Stimulated activated CD4-positive, alpha-beta T cell treated with anti-CD3 and anti-CD28 coated beads, Interleukin-15, amount 100 ng/mL, for 48 hours (primary cell): ENCODE measurements around the gene NXF3.
"Not testable (repeated sequence)": the region's sequence is repeated elsewhere in the genome, so short reads cannot be mapped to it uniquely, and the experiment has no call there.

ENCODE experiments used
- DNase-seq, 2 donors: peaks; one replicate each; pipeline ENCODE4 v3.0.0-alpha.2; 2020; ENCODE audit warnings: low read depth in 2 of 2

NXF3 gene, protein sequence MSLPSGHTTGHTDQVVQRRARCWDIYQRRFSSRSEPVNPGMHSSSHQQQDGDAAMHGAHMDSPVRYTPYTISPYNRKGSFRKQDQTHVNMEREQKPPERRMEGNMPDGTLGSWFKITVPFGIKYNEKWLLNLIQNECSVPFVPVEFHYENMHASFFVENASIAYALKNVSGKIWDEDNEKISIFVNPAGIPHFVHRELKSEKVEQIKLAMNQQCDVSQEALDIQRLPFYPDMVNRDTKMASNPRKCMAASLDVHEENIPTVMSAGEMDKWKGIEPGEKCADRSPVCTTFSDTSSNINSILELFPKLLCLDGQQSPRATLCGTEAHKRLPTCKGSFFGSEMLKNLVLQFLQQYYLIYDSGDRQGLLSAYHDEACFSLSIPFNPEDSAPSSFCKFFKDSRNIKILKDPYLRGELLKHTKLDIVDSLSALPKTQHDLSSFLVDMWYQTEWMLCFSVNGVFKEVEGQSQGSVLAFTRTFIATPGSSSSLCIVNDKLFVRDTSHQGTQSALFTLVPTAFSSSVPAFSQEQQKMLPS

GRCh38 chrX:103092942-103093341, at the start of gene NXF3:
Gene NXF3, minus strand, starts transcription at chrX:103093143. Its CDS starts 120 bp downstream, at chrX:103093023.
- no peak for DNase-seq

GRCh38 chrX:103136528-103136927, 43.6 kb upstream of the NXF3 start:
- not testable (repeated sequence) for DNase-seq

DNA sequence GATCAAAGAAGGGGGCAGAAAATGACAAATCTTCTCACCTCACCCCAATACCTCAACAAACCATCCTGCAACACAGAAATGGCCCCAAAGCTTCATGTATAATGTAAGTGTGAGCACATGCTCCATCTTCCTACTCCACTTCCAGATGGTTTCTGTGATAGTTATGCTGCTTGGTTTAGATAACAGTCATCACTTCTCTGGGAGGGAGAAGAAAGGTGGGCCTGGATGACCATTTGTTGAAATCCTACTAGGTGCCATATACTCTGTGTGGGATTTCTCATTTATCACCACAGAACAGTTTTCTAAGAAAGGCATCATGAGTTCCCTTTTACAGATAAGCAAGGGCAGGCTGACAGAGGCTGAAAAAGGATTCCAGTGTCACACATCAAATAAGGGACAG, 31.3 kb upstream of the NXF3 start:
- no peak for DNase-seq

DNA sequence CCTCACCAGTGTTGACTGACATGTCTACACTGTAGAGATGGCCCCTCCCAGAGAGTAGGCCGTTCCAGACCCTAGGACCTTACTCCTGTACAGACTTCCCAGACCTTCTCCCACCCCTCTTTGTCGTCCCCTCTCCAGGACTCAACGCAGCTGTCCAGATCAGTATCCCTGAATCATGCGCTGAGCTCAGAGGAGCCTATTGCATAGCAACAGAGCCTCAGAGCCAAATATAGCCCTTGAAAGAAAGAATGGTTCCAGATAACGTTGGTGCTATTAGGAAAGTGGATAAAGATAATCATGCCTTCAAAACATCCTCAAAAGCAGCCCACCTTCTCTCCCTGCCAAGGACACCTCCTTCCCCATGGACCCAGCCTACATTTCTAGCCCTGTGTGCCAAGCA, 27.8 kb upstream of the NXF3 start:
- DNase-seq: no peak

DNA sequence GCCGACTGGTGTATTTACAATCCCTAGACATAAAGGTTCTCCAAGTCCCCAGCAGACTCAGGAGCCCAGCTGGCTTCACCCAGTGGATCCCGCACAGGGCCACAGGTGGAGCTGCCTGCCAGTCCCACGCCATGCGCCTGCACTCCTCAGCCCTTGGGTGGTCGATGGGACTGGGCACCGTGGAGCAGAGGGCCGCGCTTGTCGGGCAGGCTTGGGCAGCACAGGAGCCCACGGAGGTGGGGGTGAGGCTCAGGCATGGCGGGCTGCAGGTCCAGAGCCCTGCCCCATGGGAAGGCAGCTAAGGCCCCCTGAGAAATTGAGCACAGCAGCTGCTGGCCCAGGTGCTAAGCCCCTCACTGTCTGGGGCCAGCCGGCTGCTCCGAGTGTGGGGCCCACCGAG, 24.0 kb upstream of the NXF3 start:
- DNase-seq: not testable (repeated sequence)

DNA sequence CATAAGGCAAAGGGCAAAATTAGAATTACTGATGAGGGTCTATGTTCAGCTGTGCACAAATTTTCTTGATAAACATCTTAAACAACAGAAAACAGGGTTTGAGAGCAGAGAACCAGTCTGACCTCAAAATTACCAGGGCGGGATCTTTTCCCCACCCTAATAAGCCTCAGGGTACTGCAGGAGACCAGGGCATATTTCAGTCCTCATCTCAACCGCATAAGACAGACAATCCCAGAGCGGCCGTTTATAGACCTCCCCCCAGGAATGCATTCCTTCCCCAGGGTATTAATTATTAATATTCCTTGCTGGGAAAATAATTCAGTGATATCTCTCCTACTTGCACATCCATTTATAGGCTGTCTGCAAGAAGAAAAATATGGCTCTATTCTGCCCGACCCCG, 16.6 kb upstream of the NXF3 start:
- DNase-seq: not testable (repeated sequence)

DNA sequence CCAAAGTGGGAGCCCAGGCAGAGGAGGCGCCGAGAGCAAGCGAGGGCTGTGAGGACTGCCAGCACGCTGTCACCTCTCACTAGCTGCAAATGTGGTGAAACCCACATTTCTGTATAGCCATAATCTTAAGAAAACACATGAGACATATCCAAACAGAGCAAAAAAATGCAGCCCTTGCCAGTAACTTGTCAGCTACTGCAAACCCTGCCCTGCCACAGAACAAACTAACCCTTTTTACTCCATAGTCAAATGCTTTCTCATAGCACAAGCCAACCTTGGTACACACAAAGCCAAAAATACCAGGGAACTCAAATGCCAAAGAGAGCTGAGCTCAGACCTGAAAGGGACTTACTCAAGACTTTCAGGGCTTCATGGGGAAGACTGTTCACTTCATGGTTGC, 14.9 kb upstream of the NXF3 start:
- no peak for DNase-seq

- not testable (repeated sequence) for DNase-seq
Observed at GRCh38 chrX:103107227-103107737, 14.3 kb upstream of the NXF3 start.

DNA sequence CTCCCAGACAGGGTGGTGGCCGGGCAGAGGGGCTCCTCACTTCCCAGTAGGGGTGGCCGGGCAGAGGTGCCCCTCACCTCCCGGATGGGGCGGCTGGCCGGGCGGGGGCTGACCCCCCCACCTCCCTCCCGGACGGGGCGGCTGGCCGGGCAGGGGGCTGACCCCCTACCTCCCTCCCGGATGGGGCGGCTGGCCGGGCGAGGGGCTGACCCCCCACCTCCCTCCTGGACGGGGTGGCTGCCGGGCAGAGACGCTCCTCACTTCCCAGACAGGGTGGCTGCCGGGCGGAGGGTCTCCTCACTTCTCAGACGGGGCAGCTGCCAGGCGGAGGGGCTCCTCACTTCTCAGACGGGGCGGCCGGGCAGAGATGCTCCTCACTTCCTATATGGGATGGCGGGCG, 11.4 kb upstream of the NXF3 start:
- not testable (repeated sequence) for DNase-seq

DNA sequence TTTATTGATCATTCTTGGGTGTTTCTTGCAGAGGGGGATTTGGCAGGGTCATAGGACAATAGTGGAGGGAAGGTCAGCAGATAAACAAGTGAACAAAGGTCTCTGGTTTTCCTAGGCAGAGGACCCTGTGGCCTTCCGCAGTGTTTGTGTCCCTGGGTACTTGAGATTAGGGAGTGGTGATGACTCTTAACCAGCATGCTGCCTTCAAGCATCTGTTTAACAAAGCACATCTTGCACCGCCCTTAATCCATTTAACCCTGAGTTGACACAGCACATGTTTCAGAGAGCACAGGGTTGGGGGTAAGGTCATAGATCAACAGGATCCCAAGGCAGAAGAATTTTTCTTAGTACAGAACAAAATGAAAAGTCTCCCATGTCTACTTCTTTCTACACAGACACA, 10.9 kb upstream of the NXF3 start:
- not testable (repeated sequence) for DNase-seq

GRCh38 chrX:103101299-103102042, 8.5 kb upstream of the NXF3 start:
- DNase-seq: no peak

DNA sequence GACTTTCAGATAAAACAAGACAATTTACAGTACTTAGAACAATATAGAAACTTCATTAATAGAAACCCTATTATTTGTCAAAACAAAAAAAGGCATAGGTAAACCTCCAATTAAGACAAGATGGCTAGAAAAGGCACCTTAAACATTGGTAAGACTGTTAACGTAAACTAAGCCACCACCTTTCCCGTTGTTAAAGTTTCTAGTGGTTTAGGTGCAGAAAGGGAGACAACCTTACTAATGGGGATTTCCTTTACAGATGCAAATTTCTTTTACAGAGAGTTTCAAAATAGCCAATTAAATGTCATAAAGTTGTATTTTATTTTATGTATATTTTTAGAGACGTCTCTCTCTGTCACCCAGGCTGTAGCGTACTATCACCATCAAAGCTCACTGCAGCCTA, 7.5 kb upstream of the NXF3 start:
- DNase-seq: no peak

DNA sequence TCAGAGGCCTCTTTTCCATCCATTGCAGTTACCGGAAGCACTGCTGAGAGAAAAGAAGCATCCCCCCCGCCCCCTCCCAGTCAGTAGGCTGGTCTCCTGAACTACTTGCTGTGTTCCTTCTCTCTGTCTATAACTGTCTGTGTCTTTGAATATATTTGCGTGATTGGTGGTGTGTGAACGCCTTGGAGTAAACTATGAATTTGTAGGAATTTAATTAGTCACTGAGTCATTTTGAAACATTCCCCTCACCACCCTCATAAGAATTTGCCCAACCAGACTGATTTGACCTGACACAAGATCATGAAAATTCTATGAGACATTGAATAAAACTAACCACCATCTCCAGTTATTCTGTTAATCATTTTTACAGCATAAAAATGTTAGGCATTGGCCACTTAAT, 6.7 kb upstream of the NXF3 start:
- no peak for DNase-seq

- DNase-seq: no peak
Observed at GRCh38 chrX:103098488-103098887, 5.5 kb upstream of the NXF3 start.

- no peak for DNase-seq
Observed at GRCh38 chrX:103081051-103081450, 11.9 kb downstream of the NXF3 start.

DNA sequence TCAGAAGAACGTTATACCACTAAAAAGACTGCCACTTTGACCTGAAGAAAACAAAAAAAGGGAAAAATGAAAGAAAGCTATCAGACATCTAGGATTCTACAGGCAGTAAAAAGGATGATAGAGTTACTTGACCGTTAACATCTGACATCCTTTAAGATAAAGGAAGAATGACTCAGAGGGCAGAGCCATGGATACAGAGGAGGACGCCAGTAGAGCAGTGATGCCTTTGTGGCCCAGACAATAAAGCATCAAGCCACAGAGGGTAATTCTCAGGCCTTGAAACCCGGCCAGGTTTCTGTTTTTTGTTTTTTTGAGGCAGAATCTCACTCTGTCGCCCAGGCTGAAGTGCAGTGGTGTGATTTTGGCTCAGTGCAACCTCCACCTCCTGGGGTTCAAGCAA, 19.5 kb downstream of the NXF3 start:
- DNase-seq: no peak

- DNase-seq: no peak
Observed at GRCh38 chrX:103066606-103067005, 26.3 kb downstream of the NXF3 start.

DNA sequence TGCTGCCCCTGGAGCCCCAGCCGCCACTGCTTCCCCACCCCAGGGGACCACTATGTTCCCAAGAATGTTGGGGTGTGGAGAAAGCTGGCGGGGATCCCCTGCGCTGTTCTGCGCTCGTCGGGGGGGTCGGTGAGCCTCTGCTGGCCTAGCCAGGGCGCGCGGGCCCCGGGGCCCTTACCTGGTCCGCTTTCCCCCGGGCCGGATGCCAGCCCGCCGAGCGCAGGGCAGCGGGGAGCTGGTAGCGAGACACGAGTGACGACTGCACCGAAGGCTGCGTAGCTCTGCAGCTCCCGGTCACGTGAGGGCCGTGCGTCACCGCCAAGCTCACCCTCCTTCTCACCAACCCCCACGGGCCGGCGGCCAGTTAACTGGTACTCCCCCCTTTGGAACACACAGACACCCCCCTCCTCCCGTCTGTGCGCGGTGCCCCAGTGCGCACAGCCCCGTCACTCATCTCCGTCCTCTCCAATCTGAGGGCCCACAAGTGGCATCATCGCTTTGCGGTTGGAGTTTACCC, 29.0 kb downstream of the NXF3 start, which contains the start of gene BEX1:
TSS of gene BEX1 (minus strand) at position 254 of the 517 bp plus-strand sequence. CDS start 897 bp downstream, outside the sequence.
- DNase-seq: peak; percentile 1 to 8

DNA sequence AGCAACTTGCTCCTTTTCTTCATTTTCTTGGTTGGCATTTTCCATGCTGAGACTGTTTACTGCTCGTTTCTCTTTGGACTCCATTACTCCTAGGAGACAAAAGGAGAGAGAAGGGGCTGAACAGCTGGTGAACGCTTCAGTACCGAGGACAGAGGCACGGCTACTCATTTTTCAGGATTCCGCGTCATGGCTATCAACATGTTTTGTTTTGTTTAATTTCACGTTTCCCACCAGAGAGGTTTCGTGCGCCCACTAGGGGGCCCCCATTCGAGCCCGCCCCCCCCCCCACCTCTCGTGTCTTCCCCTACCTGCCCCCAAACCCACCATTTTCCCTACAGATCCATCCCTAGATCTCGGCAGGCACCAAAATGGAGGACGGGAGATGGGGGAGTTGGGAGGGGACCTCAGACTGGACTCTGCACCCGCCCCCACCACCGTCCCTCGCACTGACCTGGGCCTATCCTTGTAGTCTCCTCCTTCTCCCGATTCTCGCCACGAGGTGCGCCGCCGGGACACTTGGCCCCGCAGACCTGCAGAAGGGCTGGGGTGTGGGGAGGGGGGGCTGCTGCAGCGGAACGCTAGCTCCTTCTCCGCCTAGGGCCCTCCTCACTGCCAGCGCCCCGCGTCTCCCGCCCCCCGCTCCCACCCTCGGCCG, 29.6 kb downstream of the NXF3 start:
- no peak for DNase-seq

- no peak for DNase-seq
Observed at GRCh38 chrX:103061486-103061885, 31.5 kb downstream of the NXF3 start.

DNA sequence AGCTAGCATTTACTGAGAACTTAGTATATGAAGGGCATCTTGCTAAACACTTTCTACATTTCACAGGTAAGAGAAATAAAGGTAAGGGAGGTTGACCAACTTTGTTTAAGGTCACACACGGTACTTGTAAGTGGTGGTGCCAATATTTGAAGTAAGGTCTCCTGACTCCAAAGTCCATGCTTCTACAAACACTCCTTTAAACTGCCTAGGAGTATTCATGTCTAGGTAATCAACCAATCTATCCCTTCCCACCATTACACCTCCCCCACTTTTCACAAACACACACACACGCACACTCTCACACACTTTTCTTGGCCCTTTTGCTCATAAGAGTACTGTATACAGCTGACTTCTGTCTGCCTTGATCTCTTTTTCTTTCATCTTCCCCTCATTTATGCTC, 36.0 kb downstream of the NXF3 start:
- no peak for DNase-seq

- DNase-seq: no peak
Observed at GRCh38 chrX:103052625-103053024, 40.3 kb downstream of the NXF3 start.
